ENCODE results near the gene ADGRG2. TPM values are rescaled to one million over a fixed set of nuclear protein-coding genes. Genes with fewer than 3 reads are reported as not detected.
"Not testable (repeated sequence)": the region's sequence is repeated elsewhere in the genome, so short reads cannot be mapped to it uniquely, and the experiment has no call there.

ADGRG2 gene
- total RNA-seq, 1 donor from 2014 or later: 2.4 TPM

GRCh38 chrX:18997916-18998315 lies 124.4 kb downstream of the ADGRG2 start:
- DNase-seq: peak; percentile 12

GRCh38 chrX:18996536-18996935 lies 125.7 kb downstream of the ADGRG2 start:
- DNase-seq: no peak

DNA sequence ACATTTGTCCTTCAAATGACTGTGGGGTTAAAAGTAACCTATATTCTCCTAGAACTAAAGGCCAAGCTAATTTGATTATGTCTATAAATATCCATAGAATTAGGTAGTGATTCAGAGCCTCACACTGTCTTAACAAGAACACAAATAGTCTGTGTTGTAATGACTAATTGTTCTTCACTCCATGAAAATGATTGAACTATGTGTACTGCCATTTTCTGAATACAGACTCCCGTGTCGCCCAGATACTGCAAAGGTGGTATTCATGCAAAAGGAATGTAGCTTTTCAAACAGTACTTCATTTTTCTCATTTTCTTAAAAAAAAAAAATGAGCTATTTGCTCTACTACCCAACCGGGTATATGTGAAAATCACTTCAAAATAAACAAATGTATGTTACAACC lies 127.0 kb downstream of the ADGRG2 start:
- DNase-seq: no peak

DNA sequence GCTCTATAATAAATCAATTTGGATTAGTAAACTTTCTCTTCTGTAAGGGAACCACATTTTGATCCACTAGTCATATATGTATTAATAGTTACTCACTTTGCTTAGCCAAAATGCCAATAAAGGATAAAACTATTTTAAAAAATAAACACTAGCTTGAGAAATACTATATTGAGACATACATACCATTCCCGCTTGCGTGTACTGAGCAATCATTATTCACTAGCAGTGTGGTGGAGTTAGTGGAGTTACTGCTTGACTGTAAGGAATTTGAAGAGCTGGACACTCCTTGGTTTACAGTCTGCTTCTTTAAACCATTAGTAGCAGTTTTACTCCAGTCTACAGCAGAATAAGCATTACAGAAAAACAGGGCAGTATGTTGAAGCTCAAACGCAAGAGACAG lies 127.6 kb downstream of the ADGRG2 start:
- no peak for DNase-seq

DNA sequence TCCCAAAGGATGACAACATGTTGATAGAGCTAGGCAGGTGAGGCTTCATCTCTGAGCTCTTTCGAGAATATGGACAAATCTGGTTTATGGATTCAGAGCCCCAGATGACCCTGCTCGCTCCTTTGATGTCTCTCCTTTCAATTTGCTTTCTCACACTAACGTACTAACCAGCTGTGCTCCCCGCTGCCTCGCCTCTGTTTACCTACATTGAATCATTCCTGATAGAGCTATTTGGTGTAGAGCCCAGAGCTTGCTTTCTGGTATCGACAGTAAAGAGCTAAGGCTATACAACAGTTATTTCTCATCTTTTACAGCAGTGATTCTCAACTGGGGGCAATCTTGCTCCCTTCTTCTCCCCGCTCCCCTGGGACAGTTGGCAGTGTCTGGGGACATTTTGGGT lies 129.4 kb downstream of the ADGRG2 start:
- DNase-seq: no peak

DNA sequence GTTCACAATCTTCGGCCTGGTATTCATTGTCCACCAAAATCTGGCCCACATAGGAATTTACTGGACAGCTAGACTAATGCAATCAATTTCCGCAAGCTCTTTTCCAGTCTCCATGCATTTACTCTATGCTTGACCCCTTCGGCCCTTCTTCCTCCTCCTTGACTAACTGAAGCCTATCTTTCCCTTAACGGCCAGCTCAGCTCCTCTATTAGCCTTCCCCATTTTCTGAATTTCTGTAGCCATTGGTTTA lies 137.2 kb downstream of the ADGRG2 start:
- DNase-seq: no peak

DNA sequence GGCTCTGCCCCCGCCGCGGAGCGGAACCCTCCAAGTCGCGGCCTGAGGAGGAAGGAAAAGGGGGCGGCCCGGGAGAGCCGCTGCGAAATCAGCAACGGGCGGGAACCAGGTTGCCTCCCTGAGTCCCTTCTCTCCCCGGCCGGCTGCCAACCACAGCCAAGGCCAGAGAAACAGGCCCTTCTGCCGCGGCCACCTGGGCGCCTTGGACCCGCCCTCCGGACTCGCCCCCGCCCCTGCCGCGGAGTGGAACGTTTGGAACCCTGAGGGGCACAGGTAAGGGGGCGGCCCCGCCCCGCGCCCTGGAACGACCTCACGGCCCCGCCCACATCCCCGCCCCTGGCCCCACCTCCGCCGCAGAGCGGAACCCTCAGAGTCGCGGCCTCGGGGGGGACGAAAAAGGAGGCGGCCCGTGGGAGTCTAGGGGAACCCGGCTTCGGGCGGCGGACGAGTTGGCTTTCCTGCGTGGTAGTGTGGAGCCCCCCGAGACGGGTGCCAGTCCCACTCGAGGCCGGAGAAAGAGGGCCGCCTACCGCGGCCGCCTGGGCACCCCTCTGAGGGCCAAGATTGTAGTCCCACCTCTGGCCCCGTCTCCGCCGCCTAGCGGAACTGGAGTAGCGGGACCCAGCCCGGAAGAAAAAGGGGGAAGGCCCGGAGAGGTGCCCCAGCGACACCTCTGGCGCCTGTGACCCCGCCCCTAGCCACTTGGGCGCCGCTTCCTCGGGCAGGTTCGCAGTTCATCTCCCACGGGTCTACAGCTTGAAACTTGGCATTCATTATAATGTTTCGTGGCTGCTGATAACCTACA lies 137.7 kb downstream of the ADGRG2 start:
- peak; percentile 11 for DNase-seq

- DNase-seq: peak; percentile 11
Observed at GRCh38 chrX:18983666-18984380, 138.4 kb downstream of the ADGRG2 start, which contains the start of gene PHKA2. Gene PHKA2 (minus strand): TSS chrX:18984114. CDS start chrX:18983932, 182 bp downstream.

DNA sequence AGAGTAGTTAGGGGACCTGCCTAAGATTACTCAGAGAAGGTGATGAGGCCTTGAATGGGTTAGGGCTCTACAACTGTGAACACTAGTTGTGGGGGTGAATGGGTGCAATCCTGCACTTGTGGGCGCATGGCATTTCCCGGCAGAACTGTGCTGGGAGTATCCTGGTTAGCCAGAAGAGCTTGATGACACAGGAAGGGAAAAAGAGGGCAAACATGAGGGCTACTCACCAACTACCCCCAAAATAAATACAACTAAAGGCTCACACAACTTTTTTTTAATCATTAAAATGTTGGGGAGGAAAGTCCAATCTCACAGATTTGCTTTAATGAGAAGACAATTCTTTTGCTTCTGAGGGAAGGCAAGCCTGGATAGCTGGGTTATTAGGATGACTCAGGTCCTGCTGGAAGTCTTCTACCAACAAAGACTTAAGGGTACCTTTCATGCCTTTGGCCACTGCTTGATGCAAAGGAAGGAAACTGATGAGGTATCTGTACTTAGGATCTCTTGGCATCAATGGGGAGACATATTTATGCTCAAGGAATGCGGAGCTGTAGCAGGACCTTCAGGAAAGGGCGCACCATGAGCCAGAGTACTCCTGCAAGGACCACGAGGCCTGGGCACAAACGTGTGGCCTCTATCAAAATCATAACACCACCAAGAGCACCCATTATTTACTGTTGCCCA lies 141.0 kb downstream of the ADGRG2 start:
- no peak for DNase-seq

GRCh38 chrX:18980262-18980661 lies 142.0 kb downstream of the ADGRG2 start:
- DNase-seq: not testable (repeated sequence)

- DNase-seq: no peak
Observed at GRCh38 chrX:18974993-18975392, 147.3 kb downstream of the ADGRG2 start.

- no peak for DNase-seq
Observed at GRCh38 chrX:18973527-18974192, 148.6 kb downstream of the ADGRG2 start.

DNA sequence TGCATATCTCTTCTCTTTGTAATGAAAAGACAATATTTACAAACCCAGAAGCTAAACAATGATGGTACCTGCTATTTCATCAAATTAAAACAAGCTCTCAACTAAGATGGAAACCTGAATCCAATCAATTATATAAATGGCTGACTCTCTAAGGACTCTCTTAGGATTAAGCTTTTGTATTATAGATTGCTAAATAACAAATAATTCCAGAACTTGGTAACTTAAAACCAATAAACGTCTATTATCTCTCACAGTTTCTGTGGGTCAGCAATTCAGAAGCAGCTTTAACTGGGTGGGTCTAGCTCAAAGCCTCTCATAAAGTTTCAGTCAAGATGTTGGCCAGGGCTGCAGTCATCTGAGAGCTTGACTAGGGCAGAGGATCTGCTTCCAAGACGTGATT lies 150.8 kb downstream of the ADGRG2 start:
- DNase-seq: peak; percentile 3

- DNase-seq: no peak
Observed at GRCh38 chrX:18970465-18970864, 151.8 kb downstream of the ADGRG2 start.

GRCh38 chrX:18966624-18967023 lies 155.6 kb downstream of the ADGRG2 start:
- DNase-seq: no peak

- no peak for DNase-seq
Observed at GRCh38 chrX:18964901-18965300, 157.4 kb downstream of the ADGRG2 start.

DNA sequence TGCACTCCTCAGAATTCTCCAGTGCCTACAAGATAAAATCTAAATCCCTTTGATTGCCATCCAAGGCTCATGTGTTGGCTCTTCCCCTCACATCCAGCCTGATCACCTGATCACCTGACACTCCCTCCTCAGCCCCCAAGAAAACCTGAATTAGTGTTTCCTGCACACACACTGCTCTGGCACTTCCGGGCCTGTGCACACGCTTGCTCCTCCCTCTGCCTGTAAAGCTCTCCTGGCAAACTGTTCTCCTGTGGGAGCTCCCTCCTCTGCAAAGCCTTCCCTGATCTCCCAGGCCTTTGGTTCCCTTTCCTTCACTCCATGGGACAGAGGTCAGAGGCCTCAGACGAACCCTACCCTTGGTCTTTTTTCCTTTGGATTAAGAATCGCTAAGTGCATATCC lies 158.2 kb downstream of the ADGRG2 start:
- DNase-seq: no peak

GRCh38 chrX:18962329-18962728 lies 159.9 kb downstream of the ADGRG2 start:
- DNase-seq: no peak

DNA sequence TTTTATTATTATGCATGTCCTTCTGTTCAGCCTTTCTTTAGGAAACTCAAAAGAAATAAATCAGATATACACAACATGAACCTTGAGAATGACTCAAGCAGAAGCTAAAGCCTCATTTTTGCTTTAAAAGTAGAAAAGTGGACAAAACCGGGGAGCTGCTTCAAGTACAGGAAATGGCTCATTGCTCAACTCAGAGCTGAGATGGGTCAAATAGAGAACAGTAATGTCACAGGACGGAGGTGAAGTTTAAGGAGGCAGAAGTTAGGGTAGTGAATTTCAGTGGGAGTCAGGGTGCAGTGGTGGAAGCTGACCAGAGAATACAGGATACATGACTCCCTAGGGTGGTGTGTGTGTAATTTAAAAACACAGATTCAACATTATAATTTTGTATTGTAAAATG lies 160.6 kb downstream of the ADGRG2 start:
- DNase-seq: no peak

DNA sequence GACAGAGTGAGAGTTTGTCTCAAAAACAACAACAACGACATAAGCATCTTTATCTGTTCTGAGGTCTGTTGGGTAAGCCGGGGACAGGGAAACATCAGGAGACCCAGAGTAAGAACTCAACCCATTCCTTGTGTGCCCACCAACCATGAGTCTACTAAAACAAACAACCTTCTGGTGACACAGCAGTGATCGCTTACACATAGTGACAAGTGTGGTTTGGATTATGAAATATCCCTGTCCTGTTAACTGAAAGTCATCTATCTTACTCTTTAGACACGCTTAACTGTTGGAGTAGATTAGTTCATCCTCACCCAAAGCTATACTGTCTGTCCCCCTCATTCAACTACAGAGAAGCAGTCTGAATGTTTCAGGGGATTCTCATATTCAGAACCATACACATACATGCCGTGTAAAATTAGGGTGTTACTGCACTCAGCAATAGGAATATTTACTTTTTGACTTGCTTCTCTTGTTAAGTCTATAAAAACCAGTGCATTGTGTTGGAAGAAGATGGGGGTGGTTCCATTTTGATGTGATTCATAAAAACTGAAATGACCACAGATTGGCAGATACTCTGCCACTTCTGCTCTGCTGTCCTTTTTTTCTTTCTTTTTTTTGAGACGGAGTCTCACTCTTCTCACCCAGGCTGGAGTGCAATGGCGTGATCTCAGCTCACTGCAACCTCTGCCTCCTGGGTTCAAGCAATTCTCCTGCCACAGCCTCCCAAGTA lies 165.8 kb downstream of the ADGRG2 start:
- DNase-seq: no peak

DNA sequence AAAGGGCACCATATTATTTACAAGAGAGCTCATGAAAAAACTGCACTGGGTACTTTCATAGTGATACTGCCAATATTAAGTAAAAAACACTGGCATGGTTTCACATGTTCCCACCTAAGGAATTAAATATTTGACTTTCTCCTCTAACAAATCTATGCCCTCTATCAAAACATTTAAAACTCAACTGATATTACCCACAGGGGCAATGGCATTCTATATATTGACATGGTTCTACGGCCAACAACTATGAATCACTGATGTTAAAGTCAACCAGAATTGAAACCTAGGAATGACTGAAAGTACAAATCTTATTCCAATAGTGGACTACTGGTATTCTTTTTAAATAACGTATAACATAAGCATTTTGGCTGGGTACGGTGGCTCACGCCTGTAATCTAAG lies 166.6 kb downstream of the ADGRG2 start:
- DNase-seq: no peak

- no peak for DNase-seq
Observed at GRCh38 chrX:18951032-18951431, 171.2 kb downstream of the ADGRG2 start.
